ENCODE measurements around the gene ORC3.
A peak's percentile ranks its signal among the peaks of the same experiment; 100 is the strongest.
"Not testable (repeated sequence)": the region's sequence is repeated elsewhere in the genome, so short reads cannot be mapped to it uniquely, and the experiment has no call there.

The ORC3 gene

DNA sequence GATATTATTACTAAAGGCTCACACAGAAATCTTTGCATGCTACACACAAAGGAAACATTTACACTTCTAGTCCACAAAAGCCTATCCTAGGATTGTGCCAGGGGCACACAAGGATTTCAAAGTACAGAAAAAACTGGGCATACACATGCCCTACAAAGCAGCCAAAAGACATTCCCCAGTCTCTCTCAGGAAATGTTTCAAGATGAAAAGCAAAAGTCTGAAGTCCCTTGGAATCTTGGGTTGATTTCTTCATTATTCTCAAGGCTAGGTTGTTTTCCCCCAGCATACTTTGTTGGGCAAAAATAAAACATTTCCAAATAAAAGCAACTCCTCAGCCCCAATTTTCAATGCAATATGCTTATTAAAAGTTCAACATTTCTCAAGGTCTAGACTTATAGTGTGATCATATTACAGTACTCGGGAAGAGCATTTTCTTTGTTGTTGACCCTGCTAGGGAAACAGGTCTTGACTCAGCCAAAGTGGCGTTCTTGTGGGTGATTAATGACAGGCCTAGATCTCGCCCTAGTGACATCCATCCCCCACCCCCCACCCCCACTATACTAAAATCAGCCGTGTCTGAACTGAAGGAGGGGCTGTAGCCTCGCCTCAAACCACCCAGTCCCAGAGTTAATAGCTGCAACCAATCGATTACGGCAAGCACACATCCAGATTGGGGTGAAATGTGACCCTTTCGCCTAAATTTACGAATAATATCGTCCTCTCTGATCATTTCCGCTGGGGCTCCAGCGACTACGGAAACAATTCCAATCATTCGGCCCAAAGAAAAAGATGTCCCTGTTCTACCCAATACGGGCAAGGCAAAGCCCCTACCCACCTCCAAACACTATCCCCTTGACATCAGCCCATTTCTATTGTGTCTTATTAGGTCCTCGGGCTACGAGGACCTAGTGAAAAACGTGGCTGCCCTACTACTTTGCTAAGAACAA lies 110.7 kb downstream of the ORC3 start:
- DNase-seq, result peak; percentile 20

DNA sequence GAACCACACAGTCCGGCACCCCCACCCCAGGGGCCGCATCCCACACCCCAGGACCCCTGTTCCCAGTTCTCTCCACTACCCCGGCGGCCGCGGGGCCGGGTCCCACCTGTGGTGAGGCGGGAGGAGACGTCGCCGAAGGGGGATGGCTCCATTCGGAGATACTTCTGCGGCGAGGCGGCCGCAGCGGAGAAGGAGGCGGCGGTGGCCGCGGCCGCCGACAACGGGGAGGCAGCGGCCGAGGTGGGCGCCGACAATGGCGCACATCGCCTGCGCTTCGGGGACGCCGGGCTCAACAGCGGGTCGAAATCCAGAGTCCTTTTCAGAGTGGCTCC lies 111.4 kb downstream of the ORC3 start:
- no peak for DNase-seq

DNA sequence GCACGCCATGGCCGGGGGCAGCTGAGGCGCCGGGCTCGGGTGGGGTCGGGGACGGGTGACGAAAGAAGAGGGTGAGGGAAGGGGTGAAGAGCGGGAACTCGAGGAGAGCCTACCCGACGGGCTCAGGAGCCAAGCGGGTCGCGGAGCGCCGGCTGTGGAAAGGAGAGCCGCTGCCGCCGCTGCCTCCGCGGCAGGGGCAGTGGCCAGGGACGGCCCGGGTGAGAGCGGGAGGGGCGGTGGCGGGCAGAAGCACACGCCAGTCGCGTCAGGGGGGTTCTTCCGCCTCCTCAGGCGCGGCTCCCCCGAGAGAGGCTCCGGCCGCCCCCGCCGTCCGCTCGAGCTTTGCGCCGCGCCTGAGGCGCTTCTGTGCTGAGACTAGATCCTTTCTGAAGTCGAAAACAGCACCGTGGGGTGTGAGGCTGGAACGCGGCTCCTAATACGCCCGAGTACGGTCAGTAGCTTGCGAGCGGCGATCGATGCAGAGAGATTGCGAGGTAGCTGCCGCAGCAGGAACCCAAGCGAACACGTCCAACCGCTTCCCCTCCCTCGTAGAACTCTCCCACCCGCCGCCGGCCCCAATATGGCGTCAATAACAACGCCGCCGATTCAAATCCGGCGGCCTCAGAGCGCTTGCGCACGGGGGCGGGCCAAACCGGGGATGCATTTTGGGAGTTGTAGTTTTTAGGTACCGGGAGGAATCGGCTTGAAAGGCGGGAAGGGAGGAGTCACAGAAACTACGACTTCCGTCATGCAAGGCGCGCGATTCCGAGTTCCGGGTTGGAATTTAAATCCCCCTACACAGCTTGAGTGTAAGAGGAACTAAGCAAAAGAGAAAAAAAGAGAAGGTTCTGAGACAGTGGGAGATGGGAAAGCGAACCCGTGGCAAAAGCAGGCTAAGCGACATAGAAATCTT lies 112.0 kb downstream of the ORC3 start, which contains the start of gene AKIRIN2:
Gene AKIRIN2, minus strand, starts transcription at position 558 of the 913 bp plus-strand sequence. Its CDS starts 549 bp downstream, at position 9.
- peak; percentile 93 for DNase-seq

DNA sequence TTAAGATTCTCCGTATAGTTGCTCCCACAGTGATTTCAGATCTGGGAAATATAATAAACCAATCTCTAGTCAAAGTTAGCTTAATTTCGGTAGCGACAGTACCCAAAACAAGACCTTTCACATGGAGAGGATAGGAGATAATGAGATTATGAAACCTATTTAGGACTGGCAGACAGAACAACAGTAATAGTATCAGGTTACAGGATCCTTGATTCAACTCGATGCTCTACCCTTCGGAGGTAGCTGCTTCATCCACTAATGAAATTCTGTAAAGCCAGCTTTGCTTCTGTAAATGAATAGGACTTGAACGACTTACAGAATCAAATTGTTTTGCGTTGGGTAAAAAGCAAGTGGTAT lies 112.6 kb downstream of the ORC3 start:
- no peak for DNase-seq

DNA sequence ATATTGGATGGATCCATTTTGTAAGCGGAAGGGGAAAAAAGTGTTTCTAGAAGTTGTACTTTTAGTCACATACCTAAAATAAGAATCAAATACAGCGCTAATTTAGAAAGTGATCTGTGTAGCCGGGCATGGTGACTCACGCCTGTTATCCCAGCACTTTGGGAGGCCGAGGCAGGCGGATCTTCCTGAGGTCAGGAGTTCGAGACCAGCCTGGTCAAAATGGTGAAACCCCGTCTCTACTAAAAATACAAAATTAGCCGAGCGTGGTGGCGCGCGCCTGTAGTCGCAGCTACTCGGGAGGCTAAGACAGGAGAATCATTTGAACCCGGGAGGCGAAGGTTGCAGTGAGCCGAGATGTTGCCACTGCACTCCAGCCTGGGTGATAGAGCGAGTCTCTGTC lies 113.1 kb downstream of the ORC3 start:
- not testable (repeated sequence) for DNase-seq

DNA sequence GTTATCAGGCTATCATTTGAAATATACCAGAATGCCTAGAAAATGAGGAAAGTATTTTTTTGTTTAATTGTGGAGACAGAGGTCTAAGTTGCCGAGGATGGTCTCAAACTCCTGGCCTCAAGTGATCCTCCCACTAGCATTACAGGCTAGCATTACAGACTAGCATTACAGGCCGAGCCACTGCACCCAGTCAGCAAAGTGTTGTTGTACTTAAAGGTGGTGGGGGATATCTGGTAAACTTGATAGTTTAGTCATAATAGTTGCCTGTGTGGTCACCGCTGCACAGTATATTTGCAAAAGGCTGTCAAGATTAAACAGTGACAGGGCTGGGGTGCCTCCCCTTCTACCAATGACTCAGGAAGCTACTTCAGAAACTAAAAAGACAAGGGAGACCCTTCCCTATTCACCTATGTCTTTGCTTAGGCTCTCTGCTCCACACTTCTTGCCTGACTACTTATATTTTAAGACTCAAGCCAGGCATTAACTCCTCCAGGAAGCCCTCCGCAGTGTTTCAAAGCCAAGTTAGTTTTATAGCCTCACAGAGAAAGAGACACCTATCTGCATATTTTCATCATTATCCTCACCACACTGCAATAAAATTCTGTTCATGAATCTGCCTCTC lies 115.2 kb downstream of the ORC3 start:
- no peak for DNase-seq

DNA sequence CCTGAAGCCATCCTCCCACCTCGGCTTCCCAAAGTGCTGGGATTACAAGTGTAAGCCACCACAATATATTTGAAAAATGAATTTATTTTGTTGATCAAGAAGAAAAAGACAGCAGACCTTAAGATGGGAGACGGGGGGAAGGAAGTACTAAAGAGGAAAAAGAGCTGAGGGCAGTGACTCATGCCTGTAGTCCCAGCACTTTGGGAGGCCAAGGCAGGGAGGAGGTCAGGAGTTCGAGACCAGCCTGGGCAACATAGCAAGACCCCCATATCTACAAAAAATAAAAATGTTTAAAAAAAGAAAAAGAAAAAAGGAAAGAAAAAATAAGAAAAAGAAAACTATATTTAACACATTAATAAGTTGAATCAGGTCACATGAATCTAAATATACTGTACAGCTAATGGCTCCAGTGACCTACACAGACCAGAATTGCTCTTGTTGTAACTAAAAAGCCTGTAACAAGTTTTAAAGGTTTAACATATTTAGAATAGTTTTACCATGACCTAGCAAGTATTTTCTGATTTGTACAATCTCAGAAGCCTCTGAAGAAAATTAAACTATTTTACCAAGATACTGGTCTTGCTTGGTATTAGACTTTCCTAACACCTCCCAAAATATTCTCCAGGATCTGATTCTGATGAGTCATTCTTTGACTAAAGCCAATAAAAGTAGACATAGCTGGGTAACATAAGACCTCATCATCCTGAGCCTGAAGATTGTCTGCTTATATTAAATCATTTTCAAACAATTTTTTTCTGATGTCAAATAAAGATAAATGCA lies 116.4 kb downstream of the ORC3 start:
- DNase-seq, result no peak

DNA sequence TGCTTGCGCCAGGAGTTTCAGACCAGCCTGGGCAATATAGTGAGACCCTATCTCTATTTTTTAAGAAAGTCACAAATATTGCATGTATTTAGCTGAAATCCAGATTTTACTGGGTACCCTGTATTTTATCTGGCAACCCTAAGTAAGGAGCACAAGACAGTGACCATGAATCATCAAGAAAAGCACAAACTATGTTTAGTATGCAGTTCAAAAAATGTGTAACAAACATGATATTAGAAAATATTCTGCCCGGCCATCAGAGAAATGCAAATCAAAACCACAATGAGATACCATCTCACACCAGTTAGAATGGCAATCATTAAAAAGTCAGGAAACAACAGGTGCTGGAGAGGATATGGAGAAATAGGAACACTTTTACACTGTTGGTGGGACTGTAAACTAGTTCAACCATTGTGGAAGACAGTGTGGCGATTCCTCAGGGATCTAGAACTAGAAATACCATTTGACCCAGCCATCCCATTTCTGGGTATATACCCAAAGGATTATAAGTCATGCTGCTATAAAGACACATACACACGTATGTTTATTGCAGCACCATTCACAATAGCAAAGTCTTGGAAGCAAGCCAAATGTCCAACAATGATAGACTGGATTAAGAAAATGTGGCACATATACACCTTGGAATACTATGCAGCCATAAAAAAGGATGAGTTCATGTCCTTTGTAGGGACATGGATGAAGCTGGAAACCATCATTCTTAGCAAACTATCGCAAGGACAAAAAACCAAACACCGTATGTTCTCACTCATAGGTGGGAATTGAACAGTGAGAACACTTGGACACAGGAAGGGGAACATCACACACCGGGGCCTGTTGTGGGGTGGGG lies 118.9 kb downstream of the ORC3 start:
- DNase-seq, result not testable (repeated sequence)

DNA sequence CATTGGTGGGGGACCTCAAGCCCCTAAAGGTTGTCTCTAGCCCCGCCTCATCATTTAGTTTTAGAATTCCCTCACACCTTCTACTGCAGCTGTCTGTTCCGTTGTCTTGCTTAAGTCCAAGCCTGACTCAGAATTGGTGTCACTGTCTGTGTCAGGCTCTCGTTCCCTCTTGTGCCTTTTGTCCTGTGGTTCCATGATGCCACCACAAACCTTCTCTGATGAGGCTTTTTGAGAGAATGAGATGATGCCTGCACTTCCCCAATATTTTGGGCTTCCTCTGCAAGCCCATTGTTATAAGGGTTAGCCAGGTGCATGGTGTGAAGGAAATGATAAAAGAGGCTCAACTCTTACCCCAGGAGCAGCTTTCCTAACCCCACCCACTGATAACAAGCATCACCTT lies 120.2 kb downstream of the ORC3 start:
- no peak for DNase-seq

DNA sequence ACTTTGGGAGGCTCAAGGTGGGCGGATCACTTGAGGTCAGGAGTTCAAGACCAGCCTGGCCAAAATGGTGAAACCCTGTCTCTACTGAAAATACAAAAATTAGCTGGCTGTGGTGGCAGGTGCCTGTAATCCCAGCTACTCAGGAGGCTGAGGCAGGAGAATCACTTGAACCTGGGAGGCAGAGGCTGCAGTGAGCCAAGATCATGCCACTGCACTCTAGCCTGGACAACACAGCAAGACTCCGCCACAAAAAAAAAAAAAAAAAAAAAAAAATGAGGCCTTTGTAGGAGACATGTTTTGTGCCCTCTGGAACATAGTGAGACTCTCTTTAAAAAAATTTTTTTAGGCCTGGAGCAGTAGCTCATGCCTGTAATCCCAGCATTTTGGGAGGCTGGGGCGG lies 122.8 kb downstream of the ORC3 start:
- not testable (repeated sequence) for DNase-seq

DNA sequence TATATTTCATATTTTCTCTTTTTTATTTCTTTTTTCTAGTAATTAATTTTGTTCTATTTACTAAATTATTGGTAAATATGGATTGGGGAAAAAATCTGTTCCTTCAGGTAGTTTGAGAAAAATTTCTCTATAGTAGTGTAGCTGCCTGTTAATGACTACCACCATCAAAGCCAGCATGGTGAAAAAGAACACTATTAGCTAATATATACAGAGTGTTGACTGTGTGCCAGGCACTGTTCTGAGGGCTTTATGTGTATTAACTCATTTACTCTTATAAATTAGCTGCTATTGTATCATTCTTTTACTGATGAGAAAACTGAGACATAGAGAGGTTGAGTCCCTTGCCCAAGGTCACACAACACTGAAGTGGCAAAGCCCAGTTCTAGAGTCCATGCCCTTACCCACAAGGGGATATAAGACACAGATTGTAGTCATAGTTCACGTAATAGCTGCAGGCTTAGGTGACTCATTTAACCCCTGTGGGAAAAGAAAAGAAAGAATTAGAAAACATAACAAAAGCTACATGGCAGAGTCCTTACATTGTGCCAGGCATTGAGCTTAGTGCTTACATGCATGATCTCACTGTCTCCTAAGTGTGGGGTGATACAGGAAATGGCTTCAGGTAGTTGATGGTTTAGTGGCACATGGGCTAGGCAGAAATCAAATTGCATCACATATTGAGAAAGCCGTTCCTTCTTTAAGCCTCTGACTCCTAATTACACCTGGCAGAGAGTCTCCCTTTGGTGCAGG lies 124.3 kb downstream of the ORC3 start:
- no peak for DNase-seq

All from effector CD4-positive, alpha-beta T cell (primary cell).